HepG2 (cell line): ENCODE measurements around the gene WNK2. TPM values are rescaled to one million over a fixed set of nuclear protein-coding genes. Genes with fewer than 3 reads are reported as not detected.

ENCODE experiments used
- ATAC-seq: fragments of 200-7000 bp; cut with Tn5 transposase; 3 replicates; pipeline ENCODE4 v1.9.1; 2020; ENCODE audit warnings: mild to moderate bottlenecking, moderate library complexity
- BruUV-seq: library from RNA; stranded (reverse); fragments of 400-500 nt; replicated peaks from 2 replicates; lab custom pipeline; 2021; lab: Mats Ljungman, UMichigan
- CTCF ChIA-PET: fragments of 300-600 bp; formaldehyde crosslinking; extraction: SDS; loops from one replicate; lab custom pipeline; 2021; ENCODE audit warnings: low total read pairs, inconsistent platforms, low intra/inter-chr PET ratio; lab: Yijun Ruan, JAX
- POLR2A ChIA-PET: fragments of 350-600 bp; sonication (Branson Sonifier 250); formaldehyde crosslinking; loops from one replicate; lab custom pipeline; 2020; ENCODE audit warnings: antibody characterized with exemption, inconsistent platforms; lab: Yijun Ruan, JAX
- DNase-seq: peaks from one replicate; pipeline ENCODE4 v3.0.0-alpha.2; 2015; ENCODE audit warnings: low spot score
- FAIRE-seq: peaks from 3 replicates; lab custom pipeline; 2011; peaks lifted over from hg19 to GRCh38; lab: Jason Lieb, UNC
- H2AFZ ChIP-seq: one replicate; pipeline ENCODE4 v1.6.1; 2011; ENCODE audit warnings: low read length, inconsistent platforms
- H3K27ac ChIP-seq: fragments of 300-600 bp; 3 replicates; pipeline ENCODE4 v1.8.0; 2011; ENCODE audit warnings: mixed run types, mild to moderate bottlenecking, mixed read lengths, low read length, inconsistent platforms; ENCODE audit not compliant: insufficient read depth; ENCODE audit errors: extremely low read length
- H3K27me3 ChIP-seq, 2 experiments: fragments of 200-600 bp in 1 of 2; 2 replicates in 1 of 2; 3 replicates in 1 of 2; pipeline versions ENCODE4 v1.6.0 to v1.8.0; 2011; ENCODE audit warnings: low read length in 2 of 2, mild to moderate bottlenecking in 2 of 2, moderate library complexity in 2 of 2, inconsistent platforms in 1 of 2; ENCODE audit not compliant: insufficient read depth in 2 of 2, control insufficient read depth in 1 of 2
- H3K36me3 ChIP-seq, 2 experiments: fragments of 200-600 bp in 1 of 2; replicated peaks in 1 of 2; 2 replicates in 1 of 2; 3 replicates in 1 of 2; pipeline versions ENCODE4 v1.5.1 to v1.8.0; 2011; ENCODE audit warnings: low read length in 2 of 2, inconsistent platforms in 1 of 2; ENCODE audit not compliant: insufficient read depth in 2 of 2, control insufficient read depth in 1 of 2
- H3K4me1 ChIP-seq: 2 replicates; pipeline ENCODE4 v1.5.1; 2012; ENCODE audit warnings: low read length, inconsistent platforms; ENCODE audit not compliant: insufficient read depth
- H3K4me2 ChIP-seq: 2 replicates; pipeline ENCODE4 v1.6.0; 2011; ENCODE audit warnings: low read depth, low read length, inconsistent platforms
- H3K4me3 ChIP-seq, 3 experiments: fragments of 200-600 bp in 1 of 3; sonication (generic), shearing (Covaris generic) in 1 of 3; replicated peaks in 1 of 3; 2 replicates each; pipeline ENCODE4 v1.5.1; 2011 to 2016; ENCODE audit warnings: low read length in 3 of 3, inconsistent platforms in 2 of 3, low read depth in 2 of 3, mild to moderate bottlenecking in 2 of 3, control low read depth in 1 of 3, mixed read lengths in 1 of 3; ENCODE audit not compliant: insufficient read depth in 1 of 3
- H3K79me2 ChIP-seq: one replicate; pipeline ENCODE4 v1.6.1; 2011; ENCODE audit warnings: low read length, inconsistent platforms; ENCODE audit not compliant: insufficient read depth
- H3K9ac ChIP-seq: 2 replicates; pipeline ENCODE4 v1.6.0; 2011; ENCODE audit warnings: mild to moderate bottlenecking, low read depth, low read length, inconsistent platforms; ENCODE audit not compliant: insufficient read depth
- H3K9me3 ChIP-seq: 2 replicates; pipeline ENCODE4 v1.5.1; 2012; ENCODE audit warnings: mild to moderate bottlenecking, low read length
- H4K20me1 ChIP-seq: 2 replicates; pipeline ENCODE4 v1.6.0; 2011; ENCODE audit warnings: inconsistent platforms, mild to moderate bottlenecking, low read length, moderate library complexity; ENCODE audit not compliant: insufficient read depth
- BRD4 ChIP-seq: sonication (generic); formaldehyde crosslinking; IDR thresholded peaks from 2 replicates; pipeline ENCODE4 v1.4.0; 2020; ENCODE audit warnings: missing genetic modification reagents
- MEIS2 ChIP-seq: sonication (generic); formaldehyde crosslinking; IDR thresholded peaks from 2 replicates; pipeline ENCODE4 v1.9.0; 2021; ENCODE audit warnings: mild to moderate bottlenecking, missing genetic modification reagents
- RBM39 ChIP-seq: fragments of 200-400 bp; formaldehyde crosslinking; IDR thresholded peaks from one replicate; pipeline ENCODE4 v1.6.1; 2018; ENCODE audit warnings: antibody characterized with exemption, mild to moderate bottlenecking, low read depth, low read length; ENCODE audit not compliant: poor library complexity, severe bottlenecking
- SALL1 ChIP-seq: sonication (generic); formaldehyde crosslinking; IDR thresholded peaks from 2 replicates; pipeline ENCODE4 v1.8.0; 2022; ENCODE audit warnings: mild to moderate bottlenecking, missing genetic modification reagents
- SMARCC2 ChIP-seq: fragments of 450-650 bp; IDR thresholded peaks from 2 replicates; pipeline ENCODE4 v1.6.1; 2017; ENCODE audit warnings: antibody characterized with exemption, mild to moderate bottlenecking
- ZBTB38 ChIP-seq: sonication (generic); formaldehyde crosslinking; IDR thresholded peaks from 2 replicates; pipeline ENCODE4 v1.5.1; 2020; ENCODE audit warnings: mild to moderate bottlenecking, missing genetic modification reagents
- ZNF263 ChIP-seq: sonication (generic); formaldehyde crosslinking; IDR thresholded peaks from 2 replicates; pipeline ENCODE4 v1.4.0; 2020; ENCODE audit warnings: missing genetic modification reagents
- ZNF557 ChIP-seq: sonication (generic); formaldehyde crosslinking; IDR thresholded peaks from 2 replicates; pipeline ENCODE4 v1.4.0; 2020; ENCODE audit warnings: missing genetic modification reagents
- ZNF749 ChIP-seq: sonication (generic); formaldehyde crosslinking; IDR thresholded peaks from 2 replicates; pipeline ENCODE4 v1.8.0; 2022; ENCODE audit warnings: mild to moderate bottlenecking, missing genetic modification reagents, moderate library complexity, borderline replicate concordance
- ZNF883 ChIP-seq: sonication (generic); formaldehyde crosslinking; IDR thresholded peaks from 2 replicates; pipeline ENCODE4 v1.5.1; 2020; ENCODE audit warnings: mild to moderate bottlenecking, missing genetic modification reagents; ENCODE audit errors: not compliant biosample characterization
- ZZZ3 ChIP-seq: sonication (generic); formaldehyde crosslinking; IDR thresholded peaks from 2 replicates; pipeline ENCODE4 v1.4.0; 2020; ENCODE audit warnings: missing genetic modification reagents, mild to moderate bottlenecking, borderline replicate concordance
- WGBS: methylation state at CpG from one replicate; pipeline ENCODE4 v1.1.6; 2017; ENCODE audit warnings: low lambda C conversion rate; 5-methylcytosine and 5-hydroxymethylcytosine counted together
- in situ Hi-C: cut with HindIII; loops from 2 replicates; pipeline ENCODE4 v1.10.0; 2017; ENCODE audit warnings: low pct_unique_long_range_greater_than_20kb; ENCODE audit not compliant: extremely low pct_ligation_motif_present
- intact Hi-C: fragments of 100-400 bp; cut with micrococcal nuclease; formaldehyde crosslinking; loops from one replicate; pipeline ENCODE4 v1.10.0; 2022; ENCODE audit not compliant: unreplicated experiment
- polyA plus RNA-seq, 8 experiments: library from polyadenylated mRNA; depleted of rRNA in 3 of 8; stranded (reverse) in 7 of 8; unstranded in 1 of 8; fragments of >200 nt; fragmentation: Illumina TruSeq in 4 of 8; extraction: Trizol in 4 of 8; gene quantifications; 2 replicates each; pipeline versions ENCODE4 v1.2.1 to v1.2.3, GENCODE V29; 2011 to 2016; ENCODE audit warnings: low read depth in 4 of 8, missing spikeins in 1 of 8, mixed read lengths in 1 of 8; ENCODE audit not compliant: insufficient read depth in 1 of 8
- total RNA-seq, 5 experiments: library from RNA; depleted of rRNA; stranded (reverse); fragments of >200 nt; fragmentation: Illumina TruSeq; extraction: Trizol; gene quantifications; 2 replicates each; pipeline ENCODE4 v1.2.3, GENCODE V29; 2016; ENCODE audit warnings: low read depth in 1 of 5
- TF ChIP-seq, protein P1 (sequence below): sonication (generic); formaldehyde crosslinking; IDR thresholded peaks from 2 replicates; pipeline ENCODE4 v1.8.1; 2023; ENCODE audit warnings: mild to moderate bottlenecking, missing genetic modification reagents
- TF ChIP-seq, protein P2 (sequence below): sonication (generic); formaldehyde crosslinking; IDR thresholded peaks from 2 replicates; pipeline ENCODE4 v1.9.0; 2022; ENCODE audit warnings: missing genetic modification reagents, mild to moderate bottlenecking, borderline replicate concordance
- TF ChIP-seq, protein P3 (sequence below): sonication (generic); formaldehyde crosslinking; IDR thresholded peaks from 2 replicates; pipeline ENCODE4 v1.5.1; 2020; ENCODE audit warnings: mild to moderate bottlenecking, missing genetic modification reagents, moderate library complexity

The WNK2 gene
- total and polyA plus RNA-seq, 2 of the 13 experiments (the other 11 are each of a cell fraction or from before 2014, with no cell fraction given), result 10.5 to 12.0 TPM

DNA sequence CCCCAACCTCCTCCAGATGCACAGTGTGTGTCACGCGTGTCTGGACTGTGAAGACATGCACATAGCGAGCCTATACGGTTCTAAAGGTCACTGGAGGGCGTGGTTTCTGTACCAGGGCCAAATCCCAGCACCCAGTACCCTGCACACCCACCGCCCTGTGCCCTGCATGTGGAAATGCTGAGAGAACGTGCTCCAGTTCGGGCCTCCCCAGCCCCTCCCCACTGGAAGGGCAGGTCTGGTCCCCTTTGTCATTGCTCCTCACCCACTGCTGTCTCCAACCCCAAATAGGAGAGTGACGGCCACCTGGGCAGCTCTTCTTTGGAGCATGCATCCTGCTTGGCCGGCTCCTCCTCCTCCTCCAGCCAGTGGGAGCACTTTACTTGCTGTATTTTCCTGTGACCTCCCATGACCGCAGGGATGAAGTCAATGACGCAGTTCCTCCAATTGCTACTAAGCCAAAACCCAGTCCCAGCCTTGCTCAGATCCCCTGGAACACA, 116.7 kb downstream of the WNK2 start:
- BruUV-seq, result TSS peak; percentile 33
- 86% methylated on average over 9 of the region's 12 CpGs for WGBS
- CTCF ChIA-PET, result interaction anchor here (3.5 kb wide), 1 partner anchor 141 kb away, joined by 22 read pairs; no protein-coding TSS in a partner anchor
- POLR2A ChIA-PET, result no interaction called here
- ATAC-seq (no peak), FAIRE-seq (no peak), DNase-seq (no peak)
- in situ Hi-C loops (loop anchor here (5.0 to 10.0 kb wide), 2 partner anchors 46 to 138 kb away; no protein-coding TSS in a partner anchor), intact Hi-C loops (no loop called here)
- Histone ChIP-seq H3K4me3 (no peak overlapping the region), H3K79me2 (no peaks in the 10 kb centered on the region), H3K27ac (peak overlapping the region; percentile 95), H4K20me1 (no peaks in the 10 kb centered on the region), H3K36me3 (no peaks in the 10 kb centered on the region), H3K4me2 (no peak overlapping the region; the same call in 1 of the 2 replicates), H3K9me3 (no peaks in the 10 kb centered on the region), H3K4me1 (peaks cover 77% of the 10 kb centered on the region), H3K27me3 (no peaks in the 10 kb centered on the region), H3K9ac (0 out of 2 replicates have a peak overlapping the region, but pooled peaks have one; percentile 10), H2AFZ (no peak overlapping the region)
- TF ChIP-seq ZNF883, result peak; percentile 36
- peak; percentile 86 for TF ChIP-seq ZNF263 (CRISPR knock-in tag)
- TF ChIP-seq ZNF557 (CRISPR knock-in tag), result no peak
- TF ChIP-seq ZZZ3 (CRISPR knock-in tag), result no peak
- peak; percentile 6; the same call in 1 of the 2 replicates for TF ChIP-seq SALL1 (CRISPR knock-in tag)
- TF ChIP-seq, protein P1, sequence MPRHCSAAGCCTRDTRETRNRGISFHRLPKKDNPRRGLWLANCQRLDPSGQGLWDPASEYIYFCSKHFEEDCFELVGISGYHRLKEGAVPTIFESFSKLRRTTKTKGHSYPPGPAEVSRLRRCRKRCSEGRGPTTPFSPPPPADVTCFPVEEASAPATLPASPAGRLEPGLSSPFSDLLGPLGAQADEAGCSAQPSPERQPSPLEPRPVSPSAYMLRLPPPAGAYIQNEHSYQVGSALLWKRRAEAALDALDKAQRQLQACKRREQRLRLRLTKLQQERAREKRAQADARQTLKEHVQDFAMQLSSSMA, result 0 out of 2 replicates have a peak, but pooled peaks have one; percentile 4
- TF ChIP-seq, protein P2, sequence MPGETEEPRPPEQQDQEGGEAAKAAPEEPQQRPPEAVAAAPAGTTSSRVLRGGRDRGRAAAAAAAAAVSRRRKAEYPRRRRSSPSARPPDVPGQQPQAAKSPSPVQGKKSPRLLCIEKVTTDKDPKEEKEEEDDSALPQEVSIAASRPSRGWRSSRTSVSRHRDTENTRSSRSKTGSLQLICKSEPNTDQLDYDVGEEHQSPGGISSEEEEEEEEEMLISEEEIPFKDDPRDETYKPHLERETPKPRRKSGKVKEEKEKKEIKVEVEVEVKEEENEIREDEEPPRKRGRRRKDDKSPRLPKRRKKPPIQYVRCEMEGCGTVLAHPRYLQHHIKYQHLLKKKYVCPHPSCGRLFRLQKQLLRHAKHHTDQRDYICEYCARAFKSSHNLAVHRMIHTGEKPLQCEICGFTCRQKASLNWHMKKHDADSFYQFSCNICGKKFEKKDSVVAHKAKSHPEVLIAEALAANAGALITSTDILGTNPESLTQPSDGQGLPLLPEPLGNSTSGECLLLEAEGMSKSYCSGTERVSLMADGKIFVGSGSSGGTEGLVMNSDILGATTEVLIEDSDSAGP (CRISPR knock-in tag), result 0 out of 2 replicates have a peak, but pooled peaks have one; percentile 29
- TF ChIP-seq MEIS2 (CRISPR knock-in tag), result 0 out of 2 replicates have a peak, but pooled peaks have one; percentile 27
- peak; percentile 33 for TF ChIP-seq RBM39
- TF ChIP-seq, protein P3, sequence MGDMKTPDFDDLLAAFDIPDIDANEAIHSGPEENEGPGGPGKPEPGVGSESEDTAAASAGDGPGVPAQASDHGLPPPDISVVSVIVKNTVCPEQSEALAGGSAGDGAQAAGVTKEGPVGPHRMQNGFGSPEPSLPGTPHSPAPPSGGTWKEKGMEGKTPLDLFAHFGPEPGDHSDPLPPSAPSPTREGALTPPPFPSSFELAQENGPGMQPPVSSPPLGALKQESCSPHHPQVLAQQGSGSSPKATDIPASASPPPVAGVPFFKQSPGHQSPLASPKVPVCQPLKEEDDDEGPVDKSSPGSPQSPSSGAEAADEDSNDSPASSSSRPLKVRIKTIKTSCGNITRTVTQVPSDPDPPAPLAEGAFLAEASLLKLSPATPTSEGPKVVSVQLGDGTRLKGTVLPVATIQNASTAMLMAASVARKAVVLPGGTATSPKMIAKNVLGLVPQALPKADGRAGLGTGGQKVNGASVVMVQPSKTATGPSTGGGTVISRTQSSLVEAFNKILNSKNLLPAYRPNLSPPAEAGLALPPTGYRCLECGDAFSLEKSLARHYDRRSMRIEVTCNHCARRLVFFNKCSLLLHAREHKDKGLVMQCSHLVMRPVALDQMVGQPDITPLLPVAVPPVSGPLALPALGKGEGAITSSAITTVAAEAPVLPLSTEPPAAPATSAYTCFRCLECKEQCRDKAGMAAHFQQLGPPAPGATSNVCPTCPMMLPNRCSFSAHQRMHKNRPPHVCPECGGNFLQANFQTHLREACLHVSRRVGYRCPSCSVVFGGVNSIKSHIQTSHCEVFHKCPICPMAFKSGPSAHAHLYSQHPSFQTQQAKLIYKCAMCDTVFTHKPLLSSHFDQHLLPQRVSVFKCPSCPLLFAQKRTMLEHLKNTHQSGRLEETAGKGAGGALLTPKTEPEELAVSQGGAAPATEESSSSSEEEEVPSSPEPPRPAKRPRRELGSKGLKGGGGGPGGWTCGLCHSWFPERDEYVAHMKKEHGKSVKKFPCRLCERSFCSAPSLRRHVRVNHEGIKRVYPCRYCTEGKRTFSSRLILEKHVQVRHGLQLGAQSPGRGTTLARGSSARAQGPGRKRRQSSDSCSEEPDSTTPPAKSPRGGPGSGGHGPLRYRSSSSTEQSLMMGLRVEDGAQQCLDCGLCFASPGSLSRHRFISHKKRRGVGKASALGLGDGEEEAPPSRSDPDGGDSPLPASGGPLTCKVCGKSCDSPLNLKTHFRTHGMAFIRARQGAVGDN (CRISPR knock-in tag), result peak; percentile 31; the same call in 1 of the 2 replicates
- TF ChIP-seq SMARCC2, result no peak
- TF ChIP-seq ZNF749 (CRISPR knock-in tag), result no peak
- 0 out of 2 replicates have a peak, but pooled peaks have one; percentile 25 for TF ChIP-seq BRD4 (CRISPR knock-in tag)
- TF ChIP-seq ZBTB38 (CRISPR knock-in tag), result 0 out of 2 replicates have a peak, but pooled peaks have one; percentile 55
